ENCODE data around the gene ATN1.

GRCh38 chr12:6967651-6968100 is 39.9 kb downstream of the ATN1 start:
- TF ChIP-seq CTCF (IDR thresholded peaks at IDR 0.05; ENCODE audit: low read depth, low read length, missing input control) (no peak), JUND (IDR thresholded peaks at IDR 0.05) (no peak)
- TF ChIP-seq, protein P1, sequence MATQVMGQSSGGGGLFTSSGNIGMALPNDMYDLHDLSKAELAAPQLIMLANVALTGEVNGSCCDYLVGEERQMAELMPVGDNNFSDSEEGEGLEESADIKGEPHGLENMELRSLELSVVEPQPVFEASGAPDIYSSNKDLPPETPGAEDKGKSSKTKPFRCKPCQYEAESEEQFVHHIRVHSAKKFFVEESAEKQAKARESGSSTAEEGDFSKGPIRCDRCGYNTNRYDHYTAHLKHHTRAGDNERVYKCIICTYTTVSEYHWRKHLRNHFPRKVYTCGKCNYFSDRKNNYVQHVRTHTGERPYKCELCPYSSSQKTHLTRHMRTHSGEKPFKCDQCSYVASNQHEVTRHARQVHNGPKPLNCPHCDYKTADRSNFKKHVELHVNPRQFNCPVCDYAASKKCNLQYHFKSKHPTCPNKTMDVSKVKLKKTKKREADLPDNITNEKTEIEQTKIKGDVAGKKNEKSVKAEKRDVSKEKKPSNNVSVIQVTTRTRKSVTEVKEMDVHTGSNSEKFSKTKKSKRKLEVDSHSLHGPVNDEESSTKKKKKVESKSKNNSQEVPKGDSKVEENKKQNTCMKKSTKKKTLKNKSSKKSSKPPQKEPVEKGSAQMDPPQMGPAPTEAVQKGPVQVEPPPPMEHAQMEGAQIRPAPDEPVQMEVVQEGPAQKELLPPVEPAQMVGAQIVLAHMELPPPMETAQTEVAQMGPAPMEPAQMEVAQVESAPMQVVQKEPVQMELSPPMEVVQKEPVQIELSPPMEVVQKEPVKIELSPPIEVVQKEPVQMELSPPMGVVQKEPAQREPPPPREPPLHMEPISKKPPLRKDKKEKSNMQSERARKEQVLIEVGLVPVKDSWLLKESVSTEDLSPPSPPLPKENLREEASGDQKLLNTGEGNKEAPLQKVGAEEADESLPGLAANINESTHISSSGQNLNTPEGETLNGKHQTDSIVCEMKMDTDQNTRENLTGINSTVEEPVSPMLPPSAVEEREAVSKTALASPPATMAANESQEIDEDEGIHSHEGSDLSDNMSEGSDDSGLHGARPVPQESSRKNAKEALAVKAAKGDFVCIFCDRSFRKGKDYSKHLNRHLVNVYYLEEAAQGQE (IDR thresholded peaks at IDR 0.05) = no peak
- TF ChIP-seq, protein P2, sequence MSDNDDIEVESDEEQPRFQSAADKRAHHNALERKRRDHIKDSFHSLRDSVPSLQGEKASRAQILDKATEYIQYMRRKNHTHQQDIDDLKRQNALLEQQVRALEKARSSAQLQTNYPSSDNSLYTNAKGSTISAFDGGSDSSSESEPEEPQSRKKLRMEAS (IDR thresholded peaks at IDR 0.05) = no peak
